HG02852 (cell line): ENCODE measurements around the gene LARP4.
"Not testable (repeated sequence)": the region's sequence is repeated elsewhere in the genome, so short reads cannot be mapped to it uniquely, and the experiment has no call there.

Experiments used
- ATAC-seq: cut with Tn5 transposase; IDR thresholded peaks from one replicate; pipeline ENCODE4 v1.9.1; 2021; ENCODE audit warnings: mild to moderate bottlenecking, moderate library complexity; ENCODE audit not compliant: unreplicated experiment

Gene LARP4

GRCh38 chr12:50400638-50401499 is at the start of gene LARP4:
Gene LARP4, plus strand, starts transcription at chr12:50400885. Its CDS starts 126 bp downstream, at chr12:50401011.
- peak; percentile 94 for ATAC-seq

DNA sequence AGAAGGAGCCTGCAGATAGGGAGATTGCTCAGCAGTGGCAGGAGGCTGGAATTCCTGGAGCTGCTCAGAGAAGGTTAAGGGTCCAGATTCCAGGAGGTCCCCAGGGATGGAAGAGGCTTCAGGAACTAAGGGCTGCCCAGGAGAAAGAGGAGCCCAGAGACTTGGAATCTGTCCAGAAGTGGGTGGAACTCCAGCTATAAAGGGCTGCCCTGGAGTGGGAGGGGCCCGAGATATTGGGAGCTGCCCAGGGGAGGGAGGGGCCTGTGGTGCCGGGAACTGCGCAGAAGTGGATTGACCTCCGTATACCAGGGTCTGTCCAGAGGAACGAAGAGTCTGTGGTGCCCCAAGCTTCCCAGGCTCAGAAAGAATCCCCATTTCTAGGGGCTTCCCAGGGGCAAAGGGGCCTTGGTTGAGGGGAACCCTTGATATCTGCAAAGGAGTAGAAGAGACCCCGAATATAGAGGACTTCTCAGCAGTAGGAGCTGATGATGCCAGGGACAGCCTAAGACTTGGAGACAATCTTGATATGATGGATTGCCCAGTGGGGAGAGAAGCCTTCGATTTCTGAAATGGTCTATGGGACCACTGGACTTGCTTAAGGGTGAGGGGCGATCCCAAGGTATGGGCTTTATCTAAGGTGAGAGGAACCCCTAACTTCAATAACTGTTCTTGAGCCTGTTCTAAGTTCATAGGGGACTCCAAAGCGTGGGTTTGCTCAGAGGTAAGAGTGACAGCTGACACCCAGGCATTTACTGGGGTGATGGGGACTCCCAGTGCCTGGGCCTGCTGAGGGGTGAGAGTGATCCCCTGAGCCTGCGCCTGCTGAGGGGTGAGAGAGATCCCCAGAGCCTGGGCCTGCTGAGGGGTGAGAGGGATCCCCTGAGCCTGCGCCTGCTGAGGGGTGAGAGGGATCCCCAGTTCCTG is 49.3 kb upstream of the LARP4 start:
- ATAC-seq: no peak

- ATAC-seq: no peak
Measured at GRCh38 chr12:50353404-50353803, 47.3 kb upstream of the LARP4 start.

GRCh38 chr12:50353869-50354593 is 46.7 kb upstream of the LARP4 start:
- ATAC-seq: no peak

GRCh38 chr12:50354908-50355307 is 45.8 kb upstream of the LARP4 start:
- no peak for ATAC-seq

DNA sequence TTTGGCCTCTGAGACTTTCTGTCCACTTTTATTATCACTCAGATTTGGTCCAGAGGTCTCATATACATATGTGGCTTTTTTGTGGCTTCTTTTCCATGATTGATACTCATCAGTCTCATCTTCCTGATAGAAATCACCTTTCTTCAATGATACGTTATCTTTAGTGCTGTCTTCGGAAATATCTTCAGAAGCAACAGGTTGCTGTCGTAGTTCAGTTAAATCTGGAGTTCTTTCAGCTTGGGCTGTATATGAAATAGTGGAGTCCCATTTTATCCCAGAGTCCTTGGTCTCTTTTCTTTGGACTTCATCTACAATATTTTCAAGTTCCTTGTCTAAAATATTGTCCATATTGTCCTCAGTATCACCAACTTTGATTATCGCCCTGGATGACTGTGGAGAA is 45.3 kb upstream of the LARP4 start:
- ATAC-seq: no peak

GRCh38 chr12:50362671-50363070 is 38.0 kb upstream of the LARP4 start:
- no peak for ATAC-seq

- ATAC-seq: no peak
Measured at GRCh38 chr12:50363141-50363540, 37.5 kb upstream of the LARP4 start.

DNA sequence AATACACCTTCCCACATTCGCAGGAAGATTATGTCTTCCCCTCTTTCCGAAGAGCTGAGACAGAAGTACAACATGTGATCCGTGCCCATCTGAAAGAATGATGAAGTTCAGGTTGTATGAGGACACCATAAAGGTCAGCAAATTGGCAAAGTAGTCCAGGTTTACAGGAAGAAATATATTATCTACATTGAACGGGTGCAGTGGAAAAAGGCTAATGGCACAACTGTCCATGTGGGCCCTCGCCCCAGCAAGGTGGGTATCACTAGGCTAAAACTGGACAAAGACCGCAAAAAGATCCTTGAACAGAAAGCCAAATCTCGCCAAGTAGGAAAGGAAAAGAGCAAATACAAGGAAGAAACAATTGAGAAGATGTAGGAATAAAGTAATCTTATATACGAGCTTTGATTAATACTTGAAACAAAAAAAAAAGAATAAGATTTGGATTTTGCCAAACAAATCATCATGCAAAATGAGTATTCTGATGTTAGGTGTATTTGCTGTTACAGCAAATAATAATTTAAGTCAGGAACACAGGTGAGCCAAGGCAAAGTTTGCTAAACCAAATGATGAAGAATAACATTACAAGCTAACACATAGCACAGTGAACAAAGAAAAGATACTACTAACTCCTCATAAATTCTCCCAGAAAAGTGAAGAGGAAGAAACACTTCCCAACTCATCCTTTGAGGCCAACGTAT is 34.8 kb upstream of the LARP4 start:
- no peak for ATAC-seq

DNA sequence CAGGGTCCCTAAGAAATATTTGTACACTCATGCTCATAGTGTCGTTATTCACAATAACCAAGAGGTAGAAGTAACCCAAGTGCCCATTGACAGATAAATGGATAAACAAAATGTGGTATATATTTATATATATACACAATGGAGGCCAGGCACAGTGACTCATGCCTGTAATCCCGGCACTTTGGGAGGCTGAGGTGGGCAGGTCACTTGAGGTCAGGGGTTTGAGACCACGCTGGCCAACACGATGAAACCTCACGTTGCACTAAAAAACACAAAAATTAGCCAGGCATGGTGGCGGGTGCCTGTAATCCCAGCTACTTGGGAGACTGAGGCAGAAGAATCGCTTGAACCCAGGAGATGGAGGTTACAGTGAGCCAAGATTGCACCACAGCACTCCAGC is 30.0 kb upstream of the LARP4 start:
- not testable (repeated sequence) for ATAC-seq

DNA sequence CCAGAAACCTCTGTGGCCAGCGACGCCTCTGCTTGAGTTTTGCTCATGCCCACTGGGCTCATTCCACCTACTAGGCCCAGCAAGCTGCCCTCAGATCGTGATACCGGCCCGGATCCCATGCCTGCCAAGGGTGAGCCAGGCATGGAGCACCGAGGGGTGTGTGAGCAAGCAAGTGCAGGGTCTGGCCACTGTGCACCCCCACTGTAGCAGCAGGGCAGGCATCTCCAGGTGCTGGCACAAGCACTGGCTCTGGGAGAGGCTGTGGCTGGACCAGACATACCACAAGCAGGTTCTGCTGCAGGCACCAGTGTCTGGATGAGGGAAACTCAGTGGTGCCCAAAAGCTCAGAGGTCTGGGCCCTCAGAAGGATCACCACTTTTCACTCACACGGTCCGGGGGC is 24.9 kb upstream of the LARP4 start:
- no peak for ATAC-seq

GRCh38 chr12:50380761-50381325 is 19.8 kb upstream of the LARP4 start:
- no peak for ATAC-seq

GRCh38 chr12:50387487-50387886 is 13.2 kb upstream of the LARP4 start:
- no peak for ATAC-seq

DNA sequence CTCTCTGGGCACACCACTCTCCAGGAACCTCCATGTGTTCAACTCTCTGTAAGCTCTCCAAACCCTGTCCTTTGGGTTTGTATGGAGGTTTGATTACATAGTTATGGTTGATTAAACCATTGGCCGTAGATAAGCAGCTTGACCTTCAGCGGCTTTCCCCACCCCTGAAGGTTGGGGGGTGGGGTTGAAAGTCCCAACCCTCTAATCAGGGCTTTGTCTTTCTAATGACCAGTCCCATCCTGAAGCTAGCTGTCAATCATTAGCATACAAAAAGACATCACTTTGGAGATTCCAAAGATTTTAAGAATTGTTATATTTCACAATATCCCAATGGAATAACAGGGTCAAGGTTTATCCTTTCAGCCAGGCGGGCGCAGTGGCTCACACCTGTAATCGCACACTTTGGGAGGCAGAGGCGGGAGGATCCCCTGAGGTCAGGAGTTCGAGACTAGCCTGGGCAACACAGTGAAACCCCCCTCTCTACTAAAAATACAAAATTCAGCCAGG is 12.7 kb upstream of the LARP4 start:
- no peak for ATAC-seq

GRCh38 chr12:50388793-50389192 is 11.9 kb upstream of the LARP4 start:
- not testable (repeated sequence) for ATAC-seq

DNA sequence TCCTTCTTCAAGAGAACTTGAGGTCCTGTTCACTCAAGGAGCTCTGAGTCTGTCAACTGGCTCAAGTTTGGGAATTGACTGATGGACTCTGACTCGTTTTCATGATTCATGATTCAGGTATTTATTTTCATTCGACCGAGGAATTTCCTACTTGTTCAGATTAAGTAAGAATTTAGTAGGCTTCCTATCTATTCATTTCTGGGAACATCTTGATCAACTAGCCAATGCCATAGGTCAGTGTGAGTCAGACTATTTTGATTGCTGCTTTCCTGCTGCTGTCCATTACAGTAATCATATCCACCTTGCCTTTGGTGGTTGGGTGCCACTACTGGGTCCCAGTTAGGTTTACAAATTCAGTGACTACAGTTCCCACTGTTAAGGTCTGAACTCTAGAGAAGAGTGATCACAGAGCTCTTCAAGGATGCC is 10.4 kb upstream of the LARP4 start:
- no peak for ATAC-seq

GRCh38 chr12:50394469-50395029 is 6.1 kb upstream of the LARP4 start:
- no peak for ATAC-seq

GRCh38 chr12:50397117-50397650 is 3.5 kb upstream of the LARP4 start:
- ATAC-seq: no peak

GRCh38 chr12:50398931-50399330 is 1.8 kb upstream of the LARP4 start:
- ATAC-seq: no peak
